ENCODE measurements around the gene KRT86. TPM values are rescaled to one million over a fixed set of nuclear protein-coding genes. Genes with fewer than 3 reads are reported as not detected.
A peak's percentile ranks its signal among the peaks of the same experiment; 100 is the strongest.

KRT86 gene
- total RNA-seq, 2 donors from 2014 or later = 0.43 TPM; not detected in 1

DNA sequence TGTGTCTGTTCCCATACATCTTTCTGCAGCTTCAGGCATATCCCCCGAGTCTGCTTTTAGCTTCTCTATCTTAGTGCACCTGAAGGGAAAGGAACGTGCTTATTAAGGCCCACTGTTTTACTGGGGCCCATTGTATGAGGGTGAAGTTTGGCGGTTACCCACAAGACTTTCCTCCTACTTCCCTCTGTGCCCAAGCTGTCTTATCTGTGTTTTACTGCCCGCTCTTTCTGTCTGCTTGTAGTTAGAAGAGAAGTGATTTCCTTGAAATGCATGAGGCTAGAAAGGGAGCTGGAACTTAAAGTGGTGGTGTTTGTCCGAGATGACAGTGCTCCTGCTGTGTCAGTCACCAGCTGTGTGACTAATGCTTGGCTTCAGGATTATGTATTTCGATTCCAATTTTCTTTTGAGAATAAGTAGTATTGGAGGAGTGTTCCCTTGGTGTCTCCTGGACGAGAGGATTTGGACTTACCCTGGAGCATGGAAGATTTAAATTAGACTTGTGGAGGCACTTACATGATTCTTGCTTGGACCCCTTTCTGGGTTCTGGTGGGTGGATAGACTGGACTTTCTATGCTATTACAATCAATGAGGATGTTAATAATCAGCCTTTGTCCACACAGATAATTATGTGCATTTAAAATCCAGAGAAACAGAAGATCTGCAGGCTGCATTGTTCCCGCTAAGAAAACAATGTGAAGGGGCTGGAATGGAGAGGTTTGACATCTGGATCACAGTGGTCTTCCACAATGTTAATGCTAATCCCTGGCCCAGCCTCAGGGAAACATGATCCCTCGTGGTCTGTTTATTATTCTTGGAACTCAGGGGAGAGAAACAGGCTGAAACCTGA lies 13.9 kb upstream of the KRT86 start:
- DNase-seq (ENCODE audit: low spot score) = no peak
- ATAC-seq = no peak
- H3K4me3 Mint-ChIP-seq = no peak overlapping the region
- no peaks in the 10 kb centered on the region for H3K36me3 Mint-ChIP-seq
- H3K27me3 Mint-ChIP-seq = peaks cover 40 to 46% of the 10 kb centered on the region in 2 donors
- H3K9me3 Mint-ChIP-seq = no peaks in the 10 kb centered on the region
- H3K4me1 Mint-ChIP-seq (ENCODE audit: low read depth in 2 of 2) = peaks cover 8 to 13% of the 10 kb centered on the region in 2 donors
- no peak overlapping the region for H3K27ac Mint-ChIP-seq

DNA sequence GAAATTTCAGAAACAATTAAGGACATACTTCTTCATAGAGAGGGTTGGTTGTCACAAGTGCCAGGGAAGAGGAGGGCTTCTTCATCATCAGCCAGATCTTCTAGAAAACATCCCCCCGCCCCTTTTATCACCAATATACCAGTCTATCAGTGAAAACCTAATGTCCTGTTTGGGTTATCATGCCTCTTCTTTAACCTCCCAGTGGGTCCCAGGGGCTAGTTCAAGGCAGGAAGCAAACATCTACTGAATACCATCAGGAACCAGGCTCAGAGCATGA lies 13.3 kb upstream of the KRT86 start:
- Mint-ChIP-seq H3K27me3 (peaks cover 34 to 40% of the 10 kb centered on the region in 2 donors), H3K4me3 (no peak overlapping the region), H3K4me1 (ENCODE audit: low read depth in 2 of 2) (peaks cover 8 to 13% of the 10 kb centered on the region in 2 donors), H3K27ac (no peak overlapping the region), H3K9me3 (no peaks in the 10 kb centered on the region), H3K36me3 (no peaks in the 10 kb centered on the region)
- ATAC-seq (no peak), DNase-seq (ENCODE audit: low spot score) (no peak)

DNA sequence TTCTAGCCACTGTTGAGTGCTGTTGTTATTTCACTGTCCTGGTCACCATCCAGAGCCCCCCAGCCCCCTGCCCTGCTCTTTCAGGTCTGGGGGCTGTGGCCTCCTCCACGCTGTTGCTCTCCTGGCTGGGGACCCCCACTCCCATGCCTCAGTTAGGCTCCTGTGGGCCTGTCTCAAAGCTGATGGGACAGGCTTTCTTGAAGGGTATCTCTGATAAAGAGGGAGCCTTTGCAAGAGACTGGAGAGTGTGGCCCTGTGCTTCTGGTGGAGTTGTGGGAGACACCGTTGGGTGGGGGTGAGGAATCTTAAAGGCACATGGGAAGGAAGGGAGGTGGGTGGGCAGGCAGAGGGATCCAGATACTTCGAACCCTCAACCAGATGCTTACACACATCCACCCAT lies 12.2 kb upstream of the KRT86 start:
- DNase-seq (ENCODE audit: low spot score) (no peak), ATAC-seq (no peak)
- no peak overlapping the region for H3K27ac Mint-ChIP-seq
- peaks cover 8 to 13% of the 10 kb centered on the region in 2 donors for H3K4me1 Mint-ChIP-seq (ENCODE audit: low read depth in 2 of 2)
- H3K4me3 Mint-ChIP-seq = no peak overlapping the region
- H3K36me3 Mint-ChIP-seq = no peaks in the 10 kb centered on the region
- no peaks in the 10 kb centered on the region for H3K9me3 Mint-ChIP-seq
- peaks cover 26 to 32% of the 10 kb centered on the region in 2 donors for H3K27me3 Mint-ChIP-seq

DNA sequence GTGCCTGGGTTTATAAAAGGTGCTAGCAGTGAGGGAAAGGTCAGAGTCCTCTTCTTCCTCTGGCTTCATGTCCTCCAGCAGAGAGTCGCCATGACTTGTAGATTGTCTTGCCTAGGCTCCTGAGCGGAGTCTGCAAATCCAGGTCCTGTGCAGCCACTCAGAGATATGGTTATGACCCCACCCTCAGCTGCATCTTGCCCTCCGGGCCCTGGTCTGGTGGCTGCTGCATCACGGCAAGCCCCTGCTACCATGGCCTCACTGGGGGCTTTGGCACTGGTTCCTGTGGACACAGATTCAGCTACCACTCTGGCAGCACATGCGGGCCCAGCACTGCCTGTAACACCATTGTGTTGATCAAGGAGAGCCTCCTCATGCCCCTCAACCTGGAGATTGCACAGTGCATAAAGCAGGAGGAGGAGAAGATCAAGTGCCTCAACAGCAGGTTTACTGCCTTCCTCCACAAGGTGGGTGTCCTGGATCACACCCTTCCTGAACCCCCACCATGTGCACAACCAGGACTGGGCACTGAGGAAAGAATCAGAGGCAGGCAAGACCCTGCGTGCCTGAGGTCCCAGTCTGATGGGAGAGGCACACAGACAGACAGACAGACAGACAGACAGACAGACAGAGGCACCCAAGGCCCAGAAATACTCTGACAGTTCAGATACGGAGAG lies 10.5 kb upstream of the KRT86 start:
- Mint-ChIP-seq H3K27ac (no peak overlapping the region), H3K27me3 (peaks cover 24 to 30% of the 10 kb centered on the region in 2 donors), H3K9me3 (no peaks in the 10 kb centered on the region), H3K4me1 (ENCODE audit: low read depth in 2 of 2) (peaks cover 8 to 13% of the 10 kb centered on the region in 2 donors), H3K4me3 (no peak overlapping the region), H3K36me3 (no peaks in the 10 kb centered on the region)
- DNase-seq (ENCODE audit: low spot score) (no peak), ATAC-seq (no peak)

DNA sequence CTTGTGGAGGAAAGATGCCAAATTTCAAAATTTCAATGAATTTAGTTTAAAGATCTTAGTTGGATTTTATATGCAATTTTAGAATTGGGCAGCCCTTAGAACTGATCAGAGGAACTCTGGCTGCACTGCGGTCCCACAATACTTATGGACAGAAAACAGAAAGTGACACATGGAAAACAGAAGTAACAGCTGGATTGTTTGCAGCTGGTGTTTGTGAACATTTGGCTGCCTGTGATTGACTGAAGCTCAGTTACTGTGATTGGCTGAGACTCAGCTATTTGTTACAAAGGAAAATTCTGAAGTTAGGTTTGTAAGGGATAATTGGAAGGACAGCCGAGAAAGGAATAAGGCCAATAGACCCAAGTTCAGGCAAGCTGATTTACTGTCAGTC lies 10.0 kb upstream of the KRT86 start:
- Mint-ChIP-seq H3K27ac (no peak overlapping the region), H3K4me1 (ENCODE audit: low read depth in 2 of 2) (peaks cover 8 to 13% of the 10 kb centered on the region in 2 donors), H3K9me3 (no peaks in the 10 kb centered on the region), H3K27me3 (peaks cover 19 to 26% of the 10 kb centered on the region in 2 donors), H3K4me3 (no peak overlapping the region), H3K36me3 (no peaks in the 10 kb centered on the region)
- no peak for DNase-seq (ENCODE audit: low spot score)
- ATAC-seq = no peak

DNA sequence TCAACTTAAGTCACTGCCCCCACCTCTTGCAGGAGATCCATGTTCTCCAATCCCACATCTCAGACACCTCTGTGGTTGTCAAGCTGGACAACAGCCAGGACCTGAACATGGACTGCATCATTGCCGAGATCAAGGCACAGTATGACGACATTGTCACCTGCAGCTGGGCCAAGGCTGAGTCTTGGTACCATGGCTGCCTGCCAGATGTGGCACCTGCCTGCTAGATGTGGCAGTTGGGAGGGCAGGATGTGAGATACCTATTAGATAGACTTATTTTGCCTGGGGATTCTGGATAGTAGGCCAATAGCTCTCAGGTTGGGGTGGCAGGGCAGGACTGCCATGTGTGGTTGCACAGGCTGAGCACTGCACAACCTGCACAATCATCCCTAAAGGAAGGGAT lies 7.9 kb upstream of the KRT86 start:
- no peaks in the 10 kb centered on the region for H3K36me3 Mint-ChIP-seq
- H3K9me3 Mint-ChIP-seq = no peaks in the 10 kb centered on the region
- no peak overlapping the region for H3K27ac Mint-ChIP-seq
- peak in 1 of 2 donors; percentile 17 for ATAC-seq
- H3K4me3 Mint-ChIP-seq = no peak overlapping the region
- DNase-seq (ENCODE audit: low spot score) = no peak
- H3K27me3 Mint-ChIP-seq = peaks cover 6 to 24% of the 10 kb centered on the region in 2 donors
- H3K4me1 Mint-ChIP-seq (ENCODE audit: low read depth in 2 of 2) = peaks cover 3 to 4% of the 10 kb centered on the region in 2 donors

DNA sequence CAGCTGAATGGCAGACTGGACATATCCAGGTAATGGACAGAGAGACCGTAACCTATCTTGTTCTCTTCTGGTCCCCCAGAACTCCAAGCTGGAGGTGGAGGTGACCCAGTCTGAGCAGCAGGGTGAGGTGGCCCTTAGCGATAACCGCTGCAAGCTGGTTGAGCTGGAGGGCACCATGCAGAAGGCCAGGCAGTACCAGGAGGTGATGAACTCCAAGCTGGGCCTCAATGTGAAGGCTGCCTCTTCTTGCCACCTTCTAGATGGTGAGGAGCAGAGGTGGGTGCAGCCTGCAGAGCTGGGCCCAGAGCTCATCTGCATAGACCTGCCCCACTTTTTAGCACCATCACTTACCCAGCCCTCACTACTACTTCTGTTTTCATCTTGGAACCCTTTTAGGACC lies 7.2 kb upstream of the KRT86 start:
- peaks cover 3 to 4% of the 10 kb centered on the region in 2 donors for H3K4me1 Mint-ChIP-seq (ENCODE audit: low read depth in 2 of 2)
- no peak for DNase-seq (ENCODE audit: low spot score)
- peaks cover 6 to 24% of the 10 kb centered on the region in 2 donors for H3K27me3 Mint-ChIP-seq
- ATAC-seq = no peak
- no peaks in the 10 kb centered on the region for H3K36me3 Mint-ChIP-seq
- no peaks in the 10 kb centered on the region for H3K9me3 Mint-ChIP-seq
- H3K4me3 Mint-ChIP-seq = no peak overlapping the region
- no peak overlapping the region for H3K27ac Mint-ChIP-seq

DNA sequence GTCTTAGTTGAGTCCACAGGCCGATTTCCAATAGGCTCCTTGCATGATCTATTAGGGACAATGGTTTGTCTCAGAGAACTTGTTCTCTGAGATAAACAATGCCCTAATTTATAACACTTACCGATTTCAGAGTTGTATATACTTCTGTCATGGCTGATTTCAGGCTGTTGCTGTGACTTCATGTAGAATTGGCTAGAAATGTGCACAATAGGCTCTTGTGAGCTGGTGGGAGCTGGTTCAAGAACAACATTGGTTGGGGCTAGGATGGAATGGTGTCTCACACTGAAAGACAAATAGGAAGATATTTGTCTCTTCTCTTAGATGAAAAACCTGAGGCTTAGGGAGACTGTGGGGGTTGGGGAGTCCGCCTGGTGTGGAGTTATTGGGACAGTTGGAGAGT lies 6.7 kb upstream of the KRT86 start:
- no peak for ATAC-seq
- Mint-ChIP-seq H3K36me3 (no peaks in the 10 kb centered on the region), H3K4me1 (ENCODE audit: low read depth in 2 of 2) (peaks cover 3 to 4% of the 10 kb centered on the region in 2 donors), H3K27me3 (peaks cover 6 to 24% of the 10 kb centered on the region in 2 donors), H3K9me3 (no peaks in the 10 kb centered on the region), H3K4me3 (no peak overlapping the region), H3K27ac (no peak overlapping the region)
- DNase-seq (ENCODE audit: low spot score) = no peak

DNA sequence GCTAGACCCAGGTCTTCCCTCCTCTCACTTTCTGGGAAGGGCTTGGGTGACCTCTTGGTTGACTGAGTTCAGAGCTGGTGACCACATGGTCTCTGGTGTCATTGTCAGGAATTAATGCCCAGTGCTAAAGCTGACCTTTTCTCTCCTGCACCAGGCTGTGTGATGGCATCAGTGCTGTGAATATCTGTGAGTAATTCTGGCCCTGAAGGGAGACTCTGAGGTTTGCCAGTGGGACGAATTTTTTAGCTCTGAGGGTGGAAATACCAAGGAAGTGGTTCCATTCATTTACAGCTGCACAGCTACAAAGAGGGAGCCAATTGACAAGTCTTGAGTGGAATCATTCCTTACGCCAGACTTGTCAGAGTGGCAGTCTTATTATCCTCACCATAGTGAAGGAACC lies 6.2 kb upstream of the KRT86 start:
- H3K9me3 Mint-ChIP-seq = no peaks in the 10 kb centered on the region
- H3K4me3 Mint-ChIP-seq = no peak overlapping the region
- no peaks in the 10 kb centered on the region for H3K36me3 Mint-ChIP-seq
- ATAC-seq (no peak), DNase-seq (ENCODE audit: low spot score) (no peak)
- H3K27ac Mint-ChIP-seq = no peak overlapping the region
- peaks cover 6 to 29% of the 10 kb centered on the region in 2 donors for H3K27me3 Mint-ChIP-seq
- H3K4me1 Mint-ChIP-seq (ENCODE audit: low read depth in 2 of 2) = peaks cover 3 to 4% of the 10 kb centered on the region in 2 donors

DNA sequence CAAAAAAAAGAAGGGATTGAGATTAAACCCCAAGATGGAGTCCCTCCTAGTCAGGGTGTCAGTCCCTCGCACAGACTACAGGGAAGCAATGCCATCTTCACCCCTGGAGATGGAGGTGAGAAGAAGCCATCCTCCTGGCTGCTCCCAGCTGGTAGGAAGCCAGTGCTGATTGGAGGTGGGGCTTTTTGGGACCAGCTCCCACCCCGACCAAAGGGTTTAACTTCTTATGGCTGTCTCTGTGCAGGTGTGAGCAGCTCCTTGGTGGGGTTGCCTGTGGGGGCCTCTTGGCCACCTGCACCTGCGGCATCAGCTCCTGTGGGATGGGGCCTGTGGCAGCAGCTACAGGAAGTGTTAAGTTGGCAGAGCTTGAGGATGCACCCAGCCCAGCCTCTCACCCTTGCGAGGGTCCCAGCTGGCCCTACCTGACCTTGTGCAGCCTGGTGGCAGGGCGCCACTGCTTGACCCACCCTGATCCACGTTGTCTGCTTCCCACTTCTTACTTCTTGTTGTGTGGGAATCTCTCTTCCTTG lies 3.8 kb upstream of the KRT86 start:
- H3K27me3 Mint-ChIP-seq = peaks cover 14 to 32% of the 10 kb centered on the region in 2 donors
- no peaks in the 10 kb centered on the region for H3K9me3 Mint-ChIP-seq
- no peak for DNase-seq (ENCODE audit: low spot score)
- ATAC-seq = no peak
- H3K4me3 Mint-ChIP-seq = no peak overlapping the region
- H3K27ac Mint-ChIP-seq = no peak overlapping the region
- H3K4me1 Mint-ChIP-seq (ENCODE audit: low read depth in 2 of 2) = peaks cover 3 to 4% of the 10 kb centered on the region in 2 donors
- H3K36me3 Mint-ChIP-seq = no peaks in the 10 kb centered on the region

DNA sequence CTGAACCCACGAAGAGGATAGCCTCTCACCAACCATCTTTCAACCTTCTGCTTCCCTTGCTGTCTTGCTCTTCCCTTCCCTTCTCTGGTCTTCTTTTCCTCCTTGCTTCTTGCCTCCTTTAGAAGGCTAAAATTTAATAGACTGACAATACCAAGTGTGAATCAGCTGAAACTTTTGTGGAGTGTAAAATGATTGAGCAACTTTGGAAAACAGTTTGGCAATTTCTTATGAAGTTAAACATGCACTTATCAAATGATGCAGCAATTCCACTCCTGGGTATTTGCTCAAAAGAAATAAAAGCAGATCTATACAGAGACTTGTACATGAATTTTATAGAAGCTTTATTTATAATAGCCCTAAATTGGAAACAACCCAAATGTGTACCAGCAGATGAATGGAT lies 3.3 kb upstream of the KRT86 start:
- no peak overlapping the region for H3K4me3 Mint-ChIP-seq
- no peak for DNase-seq (ENCODE audit: low spot score)
- no peaks in the 10 kb centered on the region for H3K36me3 Mint-ChIP-seq
- H3K27ac Mint-ChIP-seq = no peak overlapping the region
- no peak for ATAC-seq
- H3K27me3 Mint-ChIP-seq = peaks cover 14 to 32% of the 10 kb centered on the region in 2 donors
- peaks cover 3 to 4% of the 10 kb centered on the region in 2 donors for H3K4me1 Mint-ChIP-seq (ENCODE audit: low read depth in 2 of 2)
- H3K9me3 Mint-ChIP-seq = no peaks in the 10 kb centered on the region

DNA sequence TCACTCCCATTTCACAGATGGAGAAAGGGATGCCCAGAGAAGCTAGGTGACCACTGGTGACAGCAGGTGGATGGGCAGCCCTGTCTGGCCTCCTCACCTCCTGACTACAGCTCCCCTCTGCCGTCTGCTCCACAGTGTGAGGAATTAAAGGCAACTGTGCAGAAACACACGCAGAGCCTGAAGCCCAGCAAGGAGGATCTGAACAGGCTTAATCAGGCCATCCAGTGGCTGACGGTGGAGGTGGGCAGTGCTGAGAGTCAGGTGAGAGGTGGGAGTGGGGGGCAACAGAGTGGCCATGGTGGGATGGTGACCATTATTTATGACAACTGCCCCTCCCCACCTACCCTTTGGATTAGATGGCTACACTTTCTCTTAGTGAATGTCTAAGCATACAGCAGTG lies 1.2 kb downstream of the KRT86 start:
- Mint-ChIP-seq H3K36me3 (no peaks in the 10 kb centered on the region), H3K9me3 (no peaks in the 10 kb centered on the region), H3K4me3 (no peak overlapping the region), H3K4me1 (ENCODE audit: low read depth in 2 of 2) (peaks cover 10 to 13% of the 10 kb centered on the region in 2 donors), H3K27me3 (peaks cover 30 to 32% of the 10 kb centered on the region in 2 donors), H3K27ac (no peak overlapping the region)
- ATAC-seq (no peak), DNase-seq (ENCODE audit: low spot score) (no peak)

DNA sequence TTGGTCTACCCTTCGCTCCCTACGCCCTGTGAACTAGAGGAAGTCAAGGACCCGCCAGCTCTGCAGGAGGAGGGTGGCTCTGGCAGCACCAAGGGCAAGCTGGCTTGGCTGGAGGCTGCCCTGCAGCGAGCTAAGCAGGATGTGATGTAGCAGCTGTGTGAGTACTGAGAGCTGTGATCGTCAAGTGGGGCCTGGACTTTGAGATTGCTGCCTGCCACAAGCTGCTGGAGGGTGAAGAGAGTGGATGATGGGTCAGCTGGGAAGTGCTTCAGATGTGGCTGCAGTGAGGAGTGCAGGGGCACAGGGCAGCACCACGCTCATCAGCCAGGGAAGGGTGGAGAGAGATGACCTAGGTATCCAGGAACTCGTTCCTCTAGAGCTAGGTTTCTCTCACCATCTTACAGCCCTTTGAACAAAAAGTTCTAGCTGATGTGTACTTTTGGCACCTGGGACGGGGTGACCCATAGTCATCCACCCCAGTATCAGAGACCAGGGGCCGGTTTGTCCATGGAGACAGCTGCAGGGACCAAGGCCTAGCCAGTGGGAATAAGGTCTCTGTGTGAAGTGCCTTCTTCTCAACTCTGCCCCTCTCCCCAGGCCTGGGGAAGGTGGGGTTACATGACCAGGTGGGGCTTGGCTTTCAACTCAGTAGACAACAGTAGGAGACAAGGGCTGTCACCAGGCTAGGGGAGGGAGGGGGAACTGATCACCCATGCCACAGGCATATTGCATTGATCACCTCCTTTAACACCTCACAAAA lies 3.2 kb downstream of the KRT86 start:
- Mint-ChIP-seq H3K27me3 (peaks cover 17 to 23% of the 10 kb centered on the region in 2 donors), H3K27ac (no peak overlapping the region), H3K36me3 (no peaks in the 10 kb centered on the region), H3K4me1 (ENCODE audit: low read depth in 2 of 2) (peaks cover 6 to 10% of the 10 kb centered on the region in 2 donors), H3K9me3 (no peaks in the 10 kb centered on the region), H3K4me3 (no peak overlapping the region)
- no peak for DNase-seq (ENCODE audit: low spot score)
- ATAC-seq = no peak

Measured in natural killer cell treated with Interleukin-12 subunit alpha and Interleukin-12 subunit beta and Interleukin-15 and Interleukin-18, amount 100 ng/mL, for 72 hours (primary cell).